ENCODE measurements around the gene NEK9. TPM values are rescaled to one million over a fixed set of nuclear protein-coding genes. Genes with fewer than 3 reads are reported as not detected.

NEK9 gene
- total and polyA plus RNA-seq, 9 of the 15 experiments (the other 6 are each of a cell fraction or from before 2014, with no cell fraction given) = 2.8 to 39.6 (median 19.8) TPM

DNA sequence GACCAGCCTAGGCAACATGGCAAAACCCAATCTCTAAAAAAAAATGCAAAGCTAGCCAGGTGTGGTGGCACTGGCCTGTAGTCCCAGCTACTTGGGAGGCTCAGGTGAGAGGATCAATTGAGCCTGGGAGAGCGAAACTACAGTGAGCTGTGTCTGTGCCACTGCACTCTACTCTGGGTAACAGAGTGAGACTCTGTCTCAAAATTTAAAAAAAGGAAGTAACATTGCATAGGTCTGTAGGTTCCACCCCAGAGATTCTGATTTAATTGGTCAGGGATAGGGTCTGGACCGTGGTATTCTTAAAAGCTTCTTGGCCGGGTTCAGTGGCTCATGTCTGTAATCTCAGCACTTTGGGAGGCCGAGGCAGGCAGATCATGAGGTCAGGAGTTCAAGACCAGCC is 31.2 kb downstream of the NEK9 start:
- ATAC-seq (no peak), FAIRE-seq (no peak), DNase-seq (ENCODE audit: extremely low read depth in 1 of 4, low spot score in 3 of 4) (no peak)
- no peaks in the 10 kb centered on the region for H3K9me1 ChIP-seq (ENCODE audit: control insufficient read depth, insufficient read depth, low read length)
- peaks cover 36% of the 10 kb centered on the region for H3K36me3 ChIP-seq (ENCODE audit: control insufficient read depth, insufficient read depth, low read length)
- H2AFZ ChIP-seq (ENCODE audit: low read depth, low read length) = no peak overlapping the region
- no peaks in the 10 kb centered on the region for H3K27me3 ChIP-seq (ENCODE audit: control insufficient read depth in 2 of 2, insufficient read depth in 2 of 2, low read length in 2 of 2)
- no TSS peak for BruUV-seq (replicated peaks)
- no peak overlapping the region for H3K4me3 ChIP-seq
- no peak overlapping the region for H3K27ac ChIP-seq (ENCODE audit: extremely low read depth, low read depth, low read length)
- TF ChIP-seq PHF20 (IDR thresholded peaks at IDR 0.05; ENCODE audit: partially characterized antibody) = no peak
- TF ChIP-seq CHD1 (IDR thresholded peaks at IDR 0.05; ENCODE audit: low read length) = no peak
- no peak for TF ChIP-seq POLR2B (IDR thresholded peaks at IDR 0.05; ENCODE audit: low read depth, partially characterized antibody)
- no peak for TF ChIP-seq PML (IDR thresholded peaks at IDR 0.05; ENCODE audit: low read length)
- TF ChIP-seq PURB (CRISPR knock-in tag; IDR thresholded peaks at IDR 0.05; ENCODE audit: low read depth) = no peak
- TF ChIP-seq ZNF644 (tag; IDR thresholded peaks at IDR 0.05; ENCODE audit: low read depth) = no peak
- TF ChIP-seq RBFOX2 (IDR thresholded peaks at IDR 0.05; ENCODE audit: low read depth, low read length) = no peak
- no peak for TF ChIP-seq SETDB1 (IDR thresholded peaks at IDR 0.05; ENCODE audit: low read length)
- no peak for TF ChIP-seq OTX1 (CRISPR knock-in tag; IDR thresholded peaks at IDR 0.05)
- no peak for TF ChIP-seq MTA2 (IDR thresholded peaks at IDR 0.05; ENCODE audit: low read depth)
- TF ChIP-seq, protein P1, sequence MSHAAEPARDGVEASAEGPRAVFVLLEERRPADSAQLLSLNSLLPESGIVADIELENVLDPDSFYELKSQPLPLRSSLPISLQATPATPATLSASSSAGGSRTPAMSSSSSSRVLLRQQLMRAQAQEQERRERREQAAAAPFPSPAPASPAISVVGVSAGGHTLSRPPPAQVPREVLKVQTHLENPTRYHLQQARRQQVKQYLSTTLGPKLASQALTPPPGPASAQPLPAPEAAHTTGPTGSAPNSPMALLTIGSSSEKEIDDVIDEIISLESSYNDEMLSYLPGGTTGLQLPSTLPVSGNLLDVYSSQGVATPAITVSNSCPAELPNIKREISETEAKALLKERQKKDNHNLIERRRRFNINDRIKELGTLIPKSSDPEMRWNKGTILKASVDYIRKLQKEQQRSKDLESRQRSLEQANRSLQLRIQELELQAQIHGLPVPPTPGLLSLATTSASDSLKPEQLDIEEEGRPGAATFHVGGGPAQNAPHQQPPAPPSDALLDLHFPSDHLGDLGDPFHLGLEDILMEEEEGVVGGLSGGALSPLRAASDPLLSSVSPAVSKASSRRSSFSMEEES (CRISPR knock-in tag; IDR thresholded peaks at IDR 0.05) = no peak
- TF ChIP-seq, protein P2, sequence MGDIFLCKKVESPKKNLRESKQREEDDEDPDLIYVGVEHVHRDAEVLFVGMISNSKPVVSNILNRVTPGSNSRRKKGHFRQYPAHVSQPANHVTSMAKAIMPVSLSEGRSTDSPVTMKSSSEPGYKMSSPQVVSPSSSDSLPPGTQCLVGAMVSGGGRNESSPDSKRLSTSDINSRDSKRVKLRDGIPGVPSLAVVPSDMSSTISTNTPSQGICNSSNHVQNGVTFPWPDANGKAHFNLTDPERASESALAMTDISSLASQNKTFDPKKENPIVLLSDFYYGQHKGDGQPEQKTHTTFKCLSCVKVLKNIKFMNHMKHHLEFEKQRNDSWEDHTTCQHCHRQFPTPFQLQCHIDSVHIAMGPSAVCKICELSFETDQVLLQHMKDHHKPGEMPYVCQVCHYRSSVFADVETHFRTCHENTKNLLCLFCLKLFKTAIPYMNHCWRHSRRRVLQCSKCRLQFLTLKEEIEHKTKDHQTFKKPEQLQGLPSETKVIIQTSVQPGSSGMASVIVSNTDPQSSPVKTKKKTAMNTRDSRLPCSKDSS (IDR thresholded peaks at IDR 0.05; ENCODE audit: low read depth, partially characterized antibody) = no peak
- TF ChIP-seq PRPF4 (IDR thresholded peaks at IDR 0.05; ENCODE audit: insufficient read depth, low read depth, low read length, poor library complexity, severe bottlenecking) = no peak
- no peaks in the 10 kb centered on the region for H4K20me1 ChIP-seq (replicated peaks; ENCODE audit: control insufficient read depth, insufficient read depth, low read length)
- POLR2A ChIA-PET = interaction anchor here (0.6 to 1.1 kb wide), 3 partner anchors 9 to 155 kb away, joined by 3 read pairs; no protein-coding TSS in a partner anchor
- no peaks in the 10 kb centered on the region for H3K79me2 ChIP-seq (ENCODE audit: control insufficient read depth, insufficient read depth, low read length)
- H3K4me2 ChIP-seq (ENCODE audit: insufficient read depth, low read length) = no peak overlapping the region
- in situ Hi-C loops (cut with MboI) (no loop called here), intact Hi-C loops (cut with micrococcal nuclease) (no loop called here)
- H3K9me3 ChIP-seq (replicated peaks; ENCODE audit: control insufficient read depth, insufficient read depth, low read depth, low read length) = no peaks in the 10 kb centered on the region
- CTCF ChIA-PET (ENCODE audit: low intra/inter-chr PET ratio) = no interaction called here
- no peak overlapping the region for H3K9ac ChIP-seq (ENCODE audit: insufficient read depth in 1 of 2, low read depth in 2 of 2, low read length in 2 of 2)
- WGBS (ENCODE audit: insufficient coverage, low coverage, missing lambda C conversion rate) = 82% methylated on average over 4 of the region's 4 CpGs
- no peaks in the 10 kb centered on the region for H3K4me1 ChIP-seq (replicated peaks in 1 of 2; ENCODE audit: control insufficient read depth in 2 of 2, insufficient read depth in 2 of 2, low read length in 2 of 2)
